CD14-positive monocyte (primary cell): ENCODE results near the gene SLC25A43. TPM values are rescaled to one million over a fixed set of nuclear protein-coding genes. Genes with fewer than 3 reads are reported as not detected.

Experiments
- DNase-seq, 3 donors: peaks; one replicate each; pipeline ENCODE4 v3.0.0-alpha.2; 2011 to 2022
- H2AFZ ChIP-seq: 2 replicates; pipeline ENCODE4 v1.6.0; 2012; ENCODE audit warnings: mild to moderate bottlenecking, low read depth, low read length, inconsistent platforms; ENCODE audit not compliant: insufficient read depth, poor library complexity, severe bottlenecking
- H3K27ac ChIP-seq, 2 donors: 1 replicate in 1 of 2; 2 replicates in 1 of 2; pipeline ENCODE4 v1.5.1; 2012 to 2013; ENCODE audit warnings: low read length in 2 of 2, control low read depth in 1 of 2, inconsistent platforms in 1 of 2, low read depth in 1 of 2, mild to moderate bottlenecking in 1 of 2
- H3K27me3 ChIP-seq, 2 donors: one replicate each; pipeline versions ENCODE4 v1.6.0 to v1.6.1; 2011 to 2013; ENCODE audit warnings: low read length in 2 of 2; ENCODE audit not compliant: control insufficient read depth in 2 of 2, insufficient read depth in 2 of 2
- H3K36me3 ChIP-seq, 2 donors: replicated peaks in 1 of 2; 1 replicate in 1 of 2; 2 replicates in 1 of 2; pipeline versions ENCODE4 v1.5.1 to v1.6.1; 2012 to 2013; ENCODE audit warnings: low read length in 2 of 2, control low read depth in 1 of 2, inconsistent platforms in 1 of 2, mild to moderate bottlenecking in 1 of 2; ENCODE audit not compliant: insufficient read depth in 2 of 2, control insufficient read depth in 1 of 2
- H3K4me1 ChIP-seq, 2 donors: 1 replicate in 1 of 2; 2 replicates in 1 of 2; pipeline versions ENCODE4 v1.5.1 to v1.6.1; 2012 to 2013; ENCODE audit warnings: low read length in 2 of 2, control low read depth in 1 of 2, inconsistent platforms in 1 of 2, mild to moderate bottlenecking in 1 of 2, moderate library complexity in 1 of 2; ENCODE audit not compliant: insufficient read depth in 2 of 2, control insufficient read depth in 1 of 2
- H3K4me2 ChIP-seq: replicated peaks from 2 replicates; pipeline ENCODE3; 2012; ENCODE audit warnings: low read length, moderate library complexity, mild to moderate bottlenecking; ENCODE audit not compliant: poor library complexity, severe bottlenecking; ENCODE audit errors: extremely low read depth
- H3K4me3 ChIP-seq, 3 experiments: fragments of 200-600 bp in 1 of 3; sonication (generic) in 1 of 3; replicated peaks in 1 of 3; 1 replicate in 2 of 3; 2 replicates in 1 of 3; pipeline ENCODE4 v1.5.1; 2011 to 2013; ENCODE audit warnings: low read length in 3 of 3, mild to moderate bottlenecking in 3 of 3, control low read depth in 2 of 3, low read depth in 2 of 3, inconsistent platforms in 1 of 3, moderate library complexity in 1 of 3
- H3K79me2 ChIP-seq: 2 replicates; pipeline ENCODE4 v1.6.0; 2012; ENCODE audit warnings: mild to moderate bottlenecking, control low read depth, inconsistent platforms, low read length, moderate library complexity; ENCODE audit not compliant: insufficient read depth
- H3K9ac ChIP-seq: 2 replicates; pipeline ENCODE4 v1.6.0; 2017; ENCODE audit warnings: low read length, mild to moderate bottlenecking; ENCODE audit not compliant: insufficient read depth, poor library complexity, severe bottlenecking
- H3K9me3 ChIP-seq, 2 donors: replicated peaks in 1 of 2; 1 replicate in 1 of 2; 2 replicates in 1 of 2; pipeline versions ENCODE4 v1.5.1 to v1.6.1; 2012 to 2013; ENCODE audit warnings: low read length in 2 of 2, control low read depth in 1 of 2; ENCODE audit not compliant: control insufficient read depth in 1 of 2, insufficient read depth in 1 of 2
- H4K20me1 ChIP-seq: 2 replicates; pipeline ENCODE4 v1.6.0; 2012; ENCODE audit warnings: mild to moderate bottlenecking, low read length, control low read depth, moderate library complexity; ENCODE audit not compliant: insufficient read depth
- H3K27ac Mint-ChIP-seq, 7 donors: one replicate each; pipeline ENCODE4 v1.8.0; 2020; ENCODE audit warnings: mild to moderate bottlenecking in 7 of 7, mixed read lengths in 7 of 7, moderate library complexity in 6 of 7, inconsistent platforms in 2 of 7
- H3K27me3 Mint-ChIP-seq, 3 donors: one replicate each; pipeline ENCODE4 v1.8.0; 2021 to 2022; ENCODE audit warnings: low read depth in 3 of 3, mild to moderate bottlenecking in 3 of 3, mixed read lengths in 3 of 3, moderate library complexity in 3 of 3, inconsistent platforms in 1 of 3
- H3K36me3 Mint-ChIP-seq, 2 donors: one replicate each; pipeline ENCODE4 v1.8.0; 2020; ENCODE audit warnings: mixed read lengths in 2 of 2, inconsistent platforms in 1 of 2, mild to moderate bottlenecking in 1 of 2
- H3K4me1 Mint-ChIP-seq: one replicate; pipeline ENCODE4 v1.8.0; 2020; ENCODE audit warnings: mild to moderate bottlenecking, mixed read lengths
- H3K4me3 Mint-ChIP-seq, 2 donors: one replicate each; pipeline ENCODE4 v1.8.0; 2020; ENCODE audit warnings: mild to moderate bottlenecking in 2 of 2, mixed read lengths in 2 of 2, moderate library complexity in 1 of 2
- H3K9me3 Mint-ChIP-seq, 7 donors: one replicate each; pipeline ENCODE4 v1.8.0; 2020 to 2022; ENCODE audit warnings: mixed read lengths in 7 of 7, mild to moderate bottlenecking in 6 of 7, moderate library complexity in 6 of 7, inconsistent platforms in 2 of 7
- CTCF ChIP-seq: fragments of 200-600 bp; IDR thresholded peaks from one replicate; pipeline ENCODE4 v1.8.0; 2022; ENCODE audit warnings: antibody characterized with exemption, mild to moderate bottlenecking
- WGBS: methylation state at CpG from one replicate; pipeline ENCODE4 v1.1.5; 2013; ENCODE audit warnings: missing lambda C conversion rate; ENCODE audit not compliant: insufficient coverage; 5-methylcytosine and 5-hydroxymethylcytosine counted together
- intact Hi-C, 2 donors: fragments of 100-400 bp; cut with micrococcal nuclease; formaldehyde crosslinking; loops; one replicate each; pipeline versions ENCODE4 v1.15.0 to v1.15.1; 2023
- polyA plus RNA-seq, 3 donors: library from polyadenylated mRNA; depleted of rRNA in 1 of 3; unstranded in 2 of 3; stranded (reverse) in 1 of 3; fragments of 300-500 nt in 2 of 3; fragments of >200 nt in 1 of 3; fragmentation: Illumina TruSeq in 2 of 3; gene quantifications; 1 replicate in 2 of 3; 2 replicates in 1 of 3; pipeline ENCODE4 v1.2.3, GENCODE V29; 2012 to 2021

The SLC25A43 gene
- polyA plus RNA-seq, 3 donors: 6.8 to 9.2 (median 8.6) TPM

DNA sequence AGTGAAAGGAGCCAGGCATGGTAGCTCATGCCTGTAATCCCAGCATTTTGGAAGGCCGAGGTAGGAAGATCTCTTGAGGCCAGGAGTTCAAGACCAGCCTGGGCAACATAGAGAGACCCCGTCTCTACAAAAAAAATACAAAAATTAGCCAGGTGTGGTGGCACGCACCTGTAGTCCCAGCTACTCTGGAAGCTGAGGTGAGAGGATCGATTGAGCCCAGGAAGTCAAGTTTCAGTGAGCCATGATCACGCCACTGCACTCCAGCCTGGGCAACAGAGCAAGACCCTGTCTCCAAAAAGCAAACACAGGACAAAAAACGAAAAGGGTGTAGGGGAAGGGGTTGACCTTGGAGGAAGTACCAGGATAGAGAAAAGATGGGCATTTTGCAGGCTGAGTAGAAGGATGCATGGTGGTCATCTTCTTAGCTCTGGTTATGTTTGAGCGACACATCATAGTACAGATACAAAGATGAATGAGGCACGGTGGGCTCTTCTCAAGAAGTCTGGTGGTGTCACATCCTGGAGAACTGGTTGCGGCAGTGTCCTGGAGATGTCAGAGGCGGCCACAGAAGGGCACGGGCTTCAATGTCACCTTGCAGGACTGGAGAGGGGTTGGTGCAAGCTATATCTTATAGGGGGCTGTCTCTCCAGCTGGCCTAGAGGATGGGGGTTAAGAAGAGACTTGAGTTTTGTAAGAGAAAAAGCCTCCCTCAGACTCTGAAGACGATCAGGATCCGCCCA lies 101.1 kb downstream of the SLC25A43 start:
- 96% methylated on average over 3 of the region's 13 CpGs for WGBS
- Mint-ChIP-seq H3K4me1 (peaks cover 25% of the 10 kb centered on the region), H3K9me3 (peaks cover 0 to 2% (median 0%) of the 10 kb centered on the region in 7 donors), H3K27ac (peak overlapping the region in 4 of 7 donors; percentile 1 to 78 (median 48)), H3K4me3 (peak overlapping the region in 1 of 2 donors; percentile 6), H3K27me3 (peaks cover 0 to 16% (median 0%) of the 10 kb centered on the region in 3 donors), H3K36me3 (no peaks in the 10 kb centered on the region)
- no peak overlapping the region for H3K4me2 ChIP-seq
- H3K27ac ChIP-seq: no peak overlapping the region
- no peaks in the 10 kb centered on the region for H3K9me3 ChIP-seq
- H3K36me3 ChIP-seq: no peaks in the 10 kb centered on the region
- no peak overlapping the region for H3K4me3 ChIP-seq
- no peaks in the 10 kb centered on the region for H3K27me3 ChIP-seq
- no peak for TF ChIP-seq CTCF
- peak overlapping the region; percentile 51 for H2AFZ ChIP-seq
- no peaks in the 10 kb centered on the region for H3K79me2 ChIP-seq
- intact Hi-C loops: no loop called here
- no peaks in the 10 kb centered on the region for H4K20me1 ChIP-seq
- H3K4me1 ChIP-seq: peaks cover 11 to 14% of the 10 kb centered on the region in 2 donors
- no peak for DNase-seq
- no peak overlapping the region for H3K9ac ChIP-seq

GRCh38 chrX:119501511-119502148 lies 102.5 kb downstream of the SLC25A43 start:
- Histone ChIP-seq H4K20me1 (no peaks in the 10 kb centered on the region), H3K79me2 (no peaks in the 10 kb centered on the region), H3K9ac (no peak overlapping the region), H3K27me3 (no peaks in the 10 kb centered on the region), H3K4me2 (peak overlapping the region; percentile 36), H3K27ac (no peak overlapping the region), H3K4me1 (peaks cover 11 to 14% of the 10 kb centered on the region in 2 donors), H3K9me3 (no peaks in the 10 kb centered on the region), H2AFZ (peak overlapping the region; percentile 3), H3K36me3 (no peaks in the 10 kb centered on the region), H3K4me3 (peak overlapping the region in 1 of 3 experiments; percentile 5)
- no CpG with 5 or more reads among the region's 7 CpGs for WGBS
- peak overlapping the region in 1 of 2 donors; percentile 67 for H3K4me3 Mint-ChIP-seq
- H3K27ac Mint-ChIP-seq: peak overlapping the region in 2 of 7 donors; percentile 17 to 22
- no peaks in the 10 kb centered on the region for H3K36me3 Mint-ChIP-seq
- peaks cover 0 to 16% (median 0%) of the 10 kb centered on the region in 3 donors for H3K27me3 Mint-ChIP-seq
- no peak for TF ChIP-seq CTCF
- peaks cover 20% of the 10 kb centered on the region for H3K4me1 Mint-ChIP-seq
- DNase-seq: no peak
- intact Hi-C loops: no loop called here
- peaks cover 0 to 2% (median 0%) of the 10 kb centered on the region in 7 donors for H3K9me3 Mint-ChIP-seq
